ENCODE data around the gene ALX4.

Gene ALX4

GRCh38 chr11:44266056-44266780 is 43.7 kb downstream of the ALX4 start:
- Histone ChIP-seq H3K27me3 (no peaks in the 10 kb centered on the region), H3K36me3 (no peaks in the 10 kb centered on the region), H3K9me3 (no peaks in the 10 kb centered on the region), H3K4me1 (no peaks in the 10 kb centered on the region), H3K4me3 (ENCODE audit: low read depth, low read length) (no peak overlapping the region)
- no peak for TF ChIP-seq CTCF (IDR thresholded peaks at IDR 0.05; ENCODE audit: low read depth, low read length)
- no peak for DNase-seq

GRCh38 chr11:44264761-44265160 is 45.2 kb downstream of the ALX4 start:
- Histone ChIP-seq H3K4me3 (ENCODE audit: low read depth, low read length) (no peak overlapping the region), H3K36me3 (no peaks in the 10 kb centered on the region), H3K4me1 (no peaks in the 10 kb centered on the region), H3K9me3 (no peaks in the 10 kb centered on the region), H3K27me3 (no peaks in the 10 kb centered on the region)
- DNase-seq, result no peak
- no peak for TF ChIP-seq CTCF (IDR thresholded peaks at IDR 0.05; ENCODE audit: low read depth, low read length)

- no peak for TF ChIP-seq CTCF (IDR thresholded peaks at IDR 0.05; ENCODE audit: low read depth, low read length)
- Histone ChIP-seq H3K9me3 (no peaks in the 10 kb centered on the region), H3K27me3 (no peaks in the 10 kb centered on the region), H3K4me3 (ENCODE audit: low read depth, low read length) (no peak overlapping the region), H3K36me3 (no peaks in the 10 kb centered on the region), H3K4me1 (no peaks in the 10 kb centered on the region)
- DNase-seq, result no peak
Measured at GRCh38 chr11:44264438-44264749, 45.5 kb downstream of the ALX4 start.

- no peak overlapping the region for H3K4me3 ChIP-seq (ENCODE audit: low read depth, low read length)
- H3K4me1 ChIP-seq, result no peaks in the 10 kb centered on the region
- TF ChIP-seq CTCF (IDR thresholded peaks at IDR 0.05; ENCODE audit: low read depth, low read length), result no peak
- H3K9me3 ChIP-seq, result no peaks in the 10 kb centered on the region
- no peaks in the 10 kb centered on the region for H3K36me3 ChIP-seq
- no peaks in the 10 kb centered on the region for H3K27me3 ChIP-seq
- DNase-seq, result no peak
Measured at GRCh38 chr11:44263738-44264437, 46.1 kb downstream of the ALX4 start.

- no peak for DNase-seq
- TF ChIP-seq CTCF (IDR thresholded peaks at IDR 0.05; ENCODE audit: low read depth, low read length), result no peak
- H3K4me3 ChIP-seq (ENCODE audit: low read depth, low read length), result no peak overlapping the region
- no peaks in the 10 kb centered on the region for H3K9me3 ChIP-seq
- no peaks in the 10 kb centered on the region for H3K4me1 ChIP-seq
- H3K27me3 ChIP-seq, result no peaks in the 10 kb centered on the region
- no peaks in the 10 kb centered on the region for H3K36me3 ChIP-seq
Measured at GRCh38 chr11:44261800-44262591, 47.9 kb downstream of the ALX4 start.
